ENCODE results near the gene ADGRD1.

GRCh38 chr12:131041216-131041967 lies 87.7 kb downstream of the ADGRD1 start:
- TF ChIP-seq CTCF (IDR thresholded peaks at IDR 0.05) (no peak), POLR2A (IDR thresholded peaks at IDR 0.05) (no peak)
